Measurements from ENCODE around the gene PARK7. TPM values are rescaled to one million over a fixed set of nuclear protein-coding genes. Genes with fewer than 3 reads are reported as not detected.

The PARK7 gene
- total and polyA plus RNA-seq, 5 donors from 2014 or later, result 150 to 527 (median 462) TPM

DNA sequence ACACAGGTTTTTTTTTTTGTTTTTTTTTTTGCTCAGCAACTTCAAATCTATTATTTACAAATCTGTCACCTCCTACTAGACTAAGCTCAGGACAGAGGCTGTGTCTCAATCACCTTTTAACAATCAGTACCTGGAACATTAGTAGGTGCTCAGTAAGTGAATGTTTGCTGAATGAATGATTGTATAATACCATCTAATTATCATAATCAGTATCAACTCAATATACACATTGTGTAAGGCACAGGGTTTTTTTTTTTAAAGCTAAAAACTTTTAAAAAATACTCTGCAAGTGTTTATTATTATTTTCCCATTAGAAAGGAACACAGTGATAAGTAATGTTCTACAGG lies 55.4 kb downstream of the PARK7 start:
- H3K4me1 ChIP-seq (ENCODE audit: control insufficient read depth, insufficient read depth, low read length, poor library complexity, severe bottlenecking), result no peaks in the 10 kb centered on the region
- no peak overlapping the region for H3K27ac Mint-ChIP-seq
- ATAC-seq (ENCODE audit: low read depth in 2 of 2), result no peak
- no peak overlapping the region for H3K4me3 ChIP-seq (ENCODE audit: low read depth, low read length)
- H3K4me3 Mint-ChIP-seq, result no peak overlapping the region
- peaks cover 8% of the 10 kb centered on the region for H3K27me3 ChIP-seq (ENCODE audit: control insufficient read depth, insufficient read depth, low read length)
- no peaks in the 10 kb centered on the region for H3K36me3 ChIP-seq (ENCODE audit: control insufficient read depth, insufficient read depth, low read length)
- H3K27me3 Mint-ChIP-seq, result peaks cover 36% of the 10 kb centered on the region
- no peaks in the 10 kb centered on the region for H3K9me3 ChIP-seq (ENCODE audit: control insufficient read depth in 2 of 2, low read length in 2 of 2)
- H3K9me3 Mint-ChIP-seq, result no peaks in the 10 kb centered on the region
- H3K27ac ChIP-seq (ENCODE audit: insufficient read depth, low read length, poor library complexity, severe bottlenecking), result no peak overlapping the region
- H3K4me1 Mint-ChIP-seq, result peaks cover 0 to 6% (median 1%) of the 10 kb centered on the region in 4 donors
- DNase-seq, result no peak
- peaks cover 8% of the 10 kb centered on the region for H3K36me3 Mint-ChIP-seq

DNA sequence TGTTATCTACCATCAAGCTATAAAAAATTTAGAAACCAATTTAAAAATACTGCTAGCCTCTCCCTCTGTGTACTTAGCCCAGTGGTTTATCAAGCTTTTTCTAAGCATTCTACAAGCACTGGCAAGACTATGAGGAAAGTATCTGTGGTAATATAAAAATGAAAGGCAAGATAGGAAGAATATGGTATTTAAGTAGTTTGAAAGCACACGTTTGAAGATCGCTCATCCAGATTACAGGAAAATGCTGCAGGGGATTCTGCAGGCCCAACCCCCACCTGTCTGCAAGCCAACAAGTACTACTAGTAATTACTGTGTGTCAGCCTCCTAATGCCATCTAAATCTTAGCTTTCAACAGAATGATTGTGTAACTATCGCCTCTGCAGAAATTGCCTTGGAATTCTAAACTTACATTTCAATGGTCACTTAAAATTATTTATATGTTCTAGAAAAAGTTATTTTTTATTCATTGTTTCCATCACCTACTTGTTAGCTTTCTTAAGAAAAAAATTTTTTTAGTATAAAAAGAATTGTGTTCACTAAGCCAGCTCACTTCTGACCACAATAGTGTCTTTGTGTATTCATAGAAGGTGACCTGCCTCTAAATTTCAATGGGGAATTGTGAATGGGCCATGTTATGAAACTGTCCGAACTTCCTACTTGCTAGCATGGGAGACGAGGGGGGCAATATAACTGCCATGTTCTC lies 56.1 kb downstream of the PARK7 start:
- Mint-ChIP-seq H3K36me3 (peaks cover 8% of the 10 kb centered on the region), H3K9me3 (peaks cover 0 to 2% (median 0%) of the 10 kb centered on the region in 7 donors), H3K4me3 (no peak overlapping the region), H3K27ac (no peak overlapping the region), H3K27me3 (peaks cover 44% of the 10 kb centered on the region), H3K4me1 (peaks cover 0 to 6% (median 1%) of the 10 kb centered on the region in 4 donors)
- ATAC-seq (ENCODE audit: low read depth in 2 of 2) (no peak), DNase-seq (no peak)
- Histone ChIP-seq H3K27ac (ENCODE audit: insufficient read depth, low read length, poor library complexity, severe bottlenecking) (no peak overlapping the region), H3K4me3 (ENCODE audit: low read depth, low read length) (no peak overlapping the region), H3K27me3 (ENCODE audit: control insufficient read depth, insufficient read depth, low read length) (peaks cover 8% of the 10 kb centered on the region), H3K9me3 (ENCODE audit: control insufficient read depth in 2 of 2, low read length in 2 of 2) (no peaks in the 10 kb centered on the region), H3K4me1 (ENCODE audit: control insufficient read depth, insufficient read depth, low read length, poor library complexity, severe bottlenecking) (no peaks in the 10 kb centered on the region), H3K36me3 (ENCODE audit: control insufficient read depth, insufficient read depth, low read length) (no peaks in the 10 kb centered on the region)

DNA sequence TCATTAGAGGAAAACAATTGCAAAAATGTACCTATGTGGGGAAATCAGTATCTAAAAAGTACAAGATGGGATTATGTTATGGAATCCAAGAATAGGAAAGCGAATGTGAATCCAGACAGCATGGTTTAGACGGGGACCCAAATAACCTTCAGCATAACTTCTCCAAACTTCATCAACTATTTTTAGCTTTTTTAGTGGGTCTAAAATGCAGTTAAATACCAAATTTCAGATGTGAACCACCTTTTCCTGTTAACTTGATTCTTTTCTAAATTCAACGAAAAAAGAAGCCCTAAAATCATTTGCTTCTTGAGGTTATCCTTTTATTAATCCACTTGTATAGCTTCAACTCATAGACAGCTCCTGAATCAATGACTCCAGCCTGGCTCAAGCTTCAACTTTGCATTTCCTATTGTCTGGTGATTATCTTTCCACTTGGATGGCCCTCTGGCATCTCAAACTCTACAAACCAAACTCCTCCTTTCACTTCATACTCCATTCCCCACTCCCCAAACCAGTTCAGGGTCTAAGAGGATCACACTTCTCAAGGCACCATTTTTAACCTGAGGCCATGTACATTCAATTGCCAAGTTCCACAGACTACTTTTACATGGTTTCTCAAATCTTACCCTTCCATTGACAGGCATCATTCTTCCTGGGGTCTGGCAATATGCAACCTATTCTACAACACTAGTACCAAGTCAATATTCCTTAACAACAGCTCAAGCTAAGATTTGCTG lies 57.1 kb downstream of the PARK7 start:
- H3K27ac Mint-ChIP-seq, result no peak overlapping the region
- H3K27me3 ChIP-seq (ENCODE audit: control insufficient read depth, insufficient read depth, low read length), result peaks cover 12% of the 10 kb centered on the region

DNA sequence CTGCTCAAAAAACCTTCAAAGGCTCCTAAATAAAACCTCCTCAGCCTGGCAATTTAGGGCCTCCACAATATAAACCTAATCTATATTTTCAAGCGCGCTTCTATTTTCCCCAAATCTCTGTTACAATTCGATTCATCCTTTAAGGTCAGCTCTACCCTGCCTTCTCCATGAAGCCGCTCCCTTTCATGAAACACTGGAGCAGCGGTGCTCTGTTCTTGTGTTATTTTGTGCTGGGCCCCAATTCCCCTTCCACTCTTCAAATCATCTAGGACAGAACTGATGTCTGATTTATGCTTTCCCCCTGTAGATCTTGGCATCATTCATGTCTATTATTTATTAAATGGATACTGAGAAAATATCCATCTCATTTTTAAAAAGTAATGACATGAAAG lies 57.7 kb downstream of the PARK7 start:
- Histone ChIP-seq H3K4me1 (ENCODE audit: control insufficient read depth, insufficient read depth, low read length, poor library complexity, severe bottlenecking) (no peaks in the 10 kb centered on the region), H3K36me3 (ENCODE audit: control insufficient read depth, insufficient read depth, low read length) (no peaks in the 10 kb centered on the region), H3K4me3 (ENCODE audit: low read depth, low read length) (no peak overlapping the region), H3K27me3 (ENCODE audit: control insufficient read depth, insufficient read depth, low read length) (peaks cover 17% of the 10 kb centered on the region), H3K27ac (ENCODE audit: insufficient read depth, low read length, poor library complexity, severe bottlenecking) (no peak overlapping the region), H3K9me3 (ENCODE audit: control insufficient read depth in 2 of 2, low read length in 2 of 2) (no peaks in the 10 kb centered on the region)
- peaks cover 0 to 6% (median 1%) of the 10 kb centered on the region in 4 donors for H3K4me1 Mint-ChIP-seq
- H3K9me3 Mint-ChIP-seq, result peaks cover 0 to 2% (median 0%) of the 10 kb centered on the region in 7 donors
- no peak overlapping the region for H3K27ac Mint-ChIP-seq
- no peak for DNase-seq
- H3K27me3 Mint-ChIP-seq, result peaks cover 59% of the 10 kb centered on the region
- no peak overlapping the region for H3K4me3 Mint-ChIP-seq
- H3K36me3 Mint-ChIP-seq, result peaks cover 3% of the 10 kb centered on the region
- ATAC-seq (ENCODE audit: low read depth in 2 of 2), result no peak

More for the DNA sequence above, 57.1 kb downstream of the PARK7 start:
- DNase-seq, result no peak
- Mint-ChIP-seq H3K4me1 (peaks cover 0 to 6% (median 1%) of the 10 kb centered on the region in 4 donors), H3K9me3 (peaks cover 0 to 2% (median 0%) of the 10 kb centered on the region in 7 donors), H3K36me3 (peaks cover 7% of the 10 kb centered on the region), H3K27me3 (peaks cover 54% of the 10 kb centered on the region), H3K4me3 (no peak overlapping the region)
- H3K27ac ChIP-seq (ENCODE audit: insufficient read depth, low read length, poor library complexity, severe bottlenecking), result no peak overlapping the region
- H3K9me3 ChIP-seq (ENCODE audit: control insufficient read depth in 2 of 2, low read length in 2 of 2), result no peaks in the 10 kb centered on the region
- no peak for ATAC-seq (ENCODE audit: low read depth in 2 of 2)
- no peak overlapping the region for H3K4me3 ChIP-seq (ENCODE audit: low read depth, low read length)
- no peaks in the 10 kb centered on the region for H3K4me1 ChIP-seq (ENCODE audit: control insufficient read depth, insufficient read depth, low read length, poor library complexity, severe bottlenecking)
- no peaks in the 10 kb centered on the region for H3K36me3 ChIP-seq (ENCODE audit: control insufficient read depth, insufficient read depth, low read length)

DNA sequence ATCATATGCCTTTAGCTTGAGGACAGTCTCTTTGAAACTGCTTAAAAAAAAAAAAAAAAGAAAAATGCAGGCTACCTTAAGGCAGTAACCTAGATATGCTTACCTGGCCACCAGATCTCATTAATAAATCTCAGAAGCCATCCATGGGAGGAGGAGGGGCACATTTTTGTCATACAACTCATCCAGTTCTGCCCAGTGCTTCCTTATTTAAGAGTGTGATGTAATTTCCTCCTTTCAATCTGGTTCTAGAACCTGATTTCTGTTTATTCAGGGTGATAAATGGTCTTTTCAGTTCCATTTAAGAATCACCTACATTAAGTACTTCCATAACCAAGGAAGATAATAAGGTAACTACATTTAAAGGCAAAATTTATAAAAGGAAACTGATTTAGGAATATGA lies 58.5 kb downstream of the PARK7 start:
- Histone ChIP-seq H3K27ac (ENCODE audit: insufficient read depth, low read length, poor library complexity, severe bottlenecking) (no peak overlapping the region), H3K9me3 (ENCODE audit: control insufficient read depth in 2 of 2, low read length in 2 of 2) (no peaks in the 10 kb centered on the region), H3K36me3 (ENCODE audit: control insufficient read depth, insufficient read depth, low read length) (no peaks in the 10 kb centered on the region), H3K4me3 (ENCODE audit: low read depth, low read length) (no peak overlapping the region), H3K27me3 (ENCODE audit: control insufficient read depth, insufficient read depth, low read length) (peaks cover 25% of the 10 kb centered on the region), H3K4me1 (ENCODE audit: control insufficient read depth, insufficient read depth, low read length, poor library complexity, severe bottlenecking) (peaks cover 2% of the 10 kb centered on the region)
- no peak for ATAC-seq (ENCODE audit: low read depth in 2 of 2)
- Mint-ChIP-seq H3K27me3 (peaks cover 64% of the 10 kb centered on the region), H3K36me3 (no peaks in the 10 kb centered on the region), H3K27ac (no peak overlapping the region), H3K4me1 (peaks cover 2 to 7% (median 2%) of the 10 kb centered on the region in 4 donors), H3K4me3 (no peak overlapping the region), H3K9me3 (peaks cover 0 to 2% (median 0%) of the 10 kb centered on the region in 7 donors)
- DNase-seq, result no peak

DNA sequence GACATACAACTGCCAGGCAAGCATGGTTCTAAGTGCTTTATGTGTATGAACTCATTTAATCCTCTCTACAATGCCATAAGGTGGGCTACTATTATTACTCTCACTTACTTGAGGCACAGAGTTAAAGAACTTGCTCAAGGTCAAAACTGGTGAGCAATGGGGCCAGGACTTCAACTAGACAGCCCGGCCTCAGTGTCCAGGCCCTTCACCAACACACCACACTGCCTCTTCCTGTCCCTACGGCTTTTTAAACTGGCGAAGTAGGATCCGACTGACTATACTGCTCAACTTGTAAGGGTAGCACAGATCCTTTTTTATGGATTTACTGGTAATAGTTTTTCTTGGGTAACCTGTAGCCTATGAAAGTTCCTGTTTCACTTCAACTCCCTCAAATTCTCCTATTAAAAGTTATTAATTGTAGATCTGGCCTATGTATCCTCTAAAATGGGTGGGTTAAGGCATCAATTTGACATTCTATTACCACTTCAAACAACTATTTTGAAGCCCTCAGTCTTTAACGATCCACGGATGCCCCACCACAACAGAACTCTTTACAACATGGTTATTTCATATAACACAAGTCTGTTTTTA lies 60.3 kb downstream of the PARK7 start:
- Mint-ChIP-seq H3K27ac (no peak overlapping the region), H3K4me3 (no peak overlapping the region), H3K9me3 (peaks cover 0 to 2% (median 0%) of the 10 kb centered on the region in 7 donors), H3K36me3 (no peaks in the 10 kb centered on the region), H3K27me3 (peaks cover 61% of the 10 kb centered on the region), H3K4me1 (peaks cover 5 to 9% (median 8%) of the 10 kb centered on the region in 4 donors)
- peaks cover 19% of the 10 kb centered on the region for H3K4me1 ChIP-seq (ENCODE audit: control insufficient read depth, insufficient read depth, low read length, poor library complexity, severe bottlenecking)
- DNase-seq, result no peak
- no peak for ATAC-seq (ENCODE audit: low read depth in 2 of 2)
- H3K27me3 ChIP-seq (ENCODE audit: control insufficient read depth, insufficient read depth, low read length), result peaks cover 25% of the 10 kb centered on the region
- no peak overlapping the region for H3K4me3 ChIP-seq (ENCODE audit: low read depth, low read length)
- H3K36me3 ChIP-seq (ENCODE audit: control insufficient read depth, insufficient read depth, low read length), result no peaks in the 10 kb centered on the region
- H3K27ac ChIP-seq (ENCODE audit: insufficient read depth, low read length, poor library complexity, severe bottlenecking), result no peak overlapping the region
- H3K9me3 ChIP-seq (ENCODE audit: control insufficient read depth in 2 of 2, low read length in 2 of 2), result no peaks in the 10 kb centered on the region

DNA sequence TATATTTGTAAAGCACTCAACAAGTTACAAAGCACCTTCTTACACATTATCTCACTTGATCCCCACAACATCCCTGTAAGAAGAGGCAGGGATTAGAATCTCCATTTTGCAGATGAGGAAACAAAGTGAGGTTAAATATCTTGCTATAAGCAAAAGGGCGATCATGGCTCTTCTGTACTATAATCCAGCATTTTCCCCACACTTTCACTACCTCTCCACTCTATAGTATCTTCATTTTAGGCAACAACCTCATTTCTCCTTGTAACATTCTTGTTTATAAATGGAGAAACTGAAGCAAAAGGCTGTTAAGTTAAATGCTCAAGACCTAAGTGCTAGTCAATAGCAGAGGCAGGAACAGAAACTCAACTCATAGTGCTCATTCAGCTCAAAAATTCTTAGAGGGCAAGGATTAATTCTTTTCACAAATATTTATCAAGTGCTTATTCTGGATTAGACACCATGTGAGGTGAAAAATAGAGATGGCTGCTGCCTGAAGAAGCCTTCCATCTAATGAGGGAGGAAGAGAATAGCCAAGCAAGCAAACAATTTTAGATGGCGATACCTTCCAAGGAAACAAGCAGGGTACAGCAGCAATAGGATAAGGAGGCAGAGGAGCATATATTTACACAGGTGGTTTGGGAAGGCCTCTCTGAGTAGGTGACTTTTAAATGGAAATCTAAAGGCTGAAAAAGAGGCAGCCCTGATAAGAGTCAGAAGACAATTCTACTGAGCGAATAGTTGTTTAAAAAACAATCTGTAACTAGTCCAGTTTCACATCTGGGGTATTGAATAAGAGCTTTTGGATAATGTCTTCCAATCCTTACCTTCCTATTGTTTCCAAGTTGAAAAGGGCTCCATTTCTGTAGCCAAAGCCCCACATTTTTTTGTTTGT lies 61.1 kb downstream of the PARK7 start:
- Histone ChIP-seq H3K27me3 (ENCODE audit: control insufficient read depth, insufficient read depth, low read length) (peaks cover 23% of the 10 kb centered on the region), H3K9me3 (ENCODE audit: control insufficient read depth in 2 of 2, low read length in 2 of 2) (no peaks in the 10 kb centered on the region), H3K36me3 (ENCODE audit: control insufficient read depth, insufficient read depth, low read length) (no peaks in the 10 kb centered on the region), H3K4me3 (ENCODE audit: low read depth, low read length) (no peak overlapping the region), H3K4me1 (ENCODE audit: control insufficient read depth, insufficient read depth, low read length, poor library complexity, severe bottlenecking) (peaks cover 19% of the 10 kb centered on the region), H3K27ac (ENCODE audit: insufficient read depth, low read length, poor library complexity, severe bottlenecking) (no peak overlapping the region)
- Mint-ChIP-seq H3K36me3 (no peaks in the 10 kb centered on the region), H3K4me1 (peaks cover 5 to 13% (median 9%) of the 10 kb centered on the region in 4 donors), H3K27me3 (peaks cover 64% of the 10 kb centered on the region), H3K4me3 (peak overlapping the region in 1 of 4 donors; percentile 16), H3K9me3 (peaks cover 0 to 2% (median 0%) of the 10 kb centered on the region in 7 donors), H3K27ac (no peak overlapping the region)
- DNase-seq, result no peak
- no peak for ATAC-seq (ENCODE audit: low read depth in 2 of 2)
